HCT116 (cell line): ENCODE data around the gene PADI2. TPM values are rescaled to one million over a fixed set of nuclear protein-coding genes. Genes with fewer than 3 reads are reported as not detected.

Experiments used
- ATAC-seq: fragments of 200-7000 bp; cut with Tn5 transposase; 2 replicates; pipeline ENCODE4 v1.9.1; 2020; ENCODE audit warnings: mild to moderate bottlenecking, moderate library complexity
- BruUV-seq: library from RNA; stranded (reverse); fragments of 400-500 nt; replicated peaks from 2 replicates; lab custom pipeline; 2021; lab: Mats Ljungman, UMichigan
- CTCF ChIA-PET: fragments of 300-600 bp; sonication (Branson Sonifier 250); formaldehyde crosslinking; loops from one replicate; lab custom pipeline; 2021; ENCODE audit warnings: antibody characterized with exemption; lab: Charles Lee
- POLR2A ChIA-PET: fragments of 300-600, 350-600 bp; sonication (Branson Sonifier 250); formaldehyde crosslinking; loops from one replicate; lab custom pipeline; 2021; ENCODE audit warnings: antibody characterized with exemption; lab: Charles Lee
- RAD21 ChIA-PET, 2 experiments: fragments of 300-600 bp; sonication (Branson Sonifier 250); formaldehyde crosslinking; loops; one replicate each; lab custom pipeline; 2023; ENCODE audit warnings: low total read pairs in 2 of 2; ENCODE audit not compliant: uncharacterized antibody in 2 of 2, unreplicated experiment in 2 of 2, low non-redundant PET in 1 of 2; lab: Charles Lee
- DNase-seq: peaks from one replicate; pipeline ENCODE4 v3.0.0-alpha.2; 2010; ENCODE audit warnings: low read depth, low spot score
- H2AFZ ChIP-seq: fragments of 200-600 bp; shearing (Covaris generic), sonication (generic); 2 replicates; pipeline ENCODE4 v1.6.1; 2017; ENCODE audit warnings: low read depth, mixed run types, mixed read lengths, antibody characterized with exemption, low read length; ENCODE audit not compliant: poor library complexity, severe bottlenecking
- H3K27ac ChIP-seq: 2 replicates; pipeline ENCODE4 v1.5.1; 2012; ENCODE audit warnings: low read depth, low read length
- H3K27me3 ChIP-seq: fragments of 200-600 bp; sonication (generic); 2 replicates; pipeline ENCODE4 v1.6.1; 2016; ENCODE audit warnings: mixed run types, low read length, mixed read lengths; ENCODE audit not compliant: insufficient read depth
- H3K36me3 ChIP-seq, 2 experiments: fragments of 200-500 bp in 1 of 2; fragments of 200-600 bp in 1 of 2; sonication (Bioruptor generic) in 1 of 2; sonication (generic) in 1 of 2; 2 replicates each; pipeline versions ENCODE4 v1.5.1 to v1.6.1; 2014 to 2016; ENCODE audit warnings: low read length in 2 of 2, inconsistent platforms in 1 of 2, mixed read lengths in 1 of 2, mixed run types in 1 of 2; ENCODE audit not compliant: insufficient read depth in 2 of 2, control insufficient read depth in 1 of 2
- H3K4me1 ChIP-seq, 2 experiments: fragments of 200-600 bp in 1 of 2; sonication (generic) in 1 of 2; 2 replicates each; pipeline versions ENCODE4 v1.5.1 to v1.6.1; 2012 to 2017; ENCODE audit warnings: low read length in 2 of 2, inconsistent platforms in 1 of 2, mild to moderate bottlenecking in 1 of 2, mixed read lengths in 1 of 2, mixed run types in 1 of 2, moderate library complexity in 1 of 2; ENCODE audit not compliant: insufficient read depth in 2 of 2, control insufficient read depth in 1 of 2
- H3K4me2 ChIP-seq: fragments of 200-600 bp; sonication (generic); 2 replicates; pipeline ENCODE4 v1.6.1; 2017; ENCODE audit warnings: mixed run types, low read length, mixed read lengths
- H3K4me3 ChIP-seq, 2 experiments: fragments of 200-600 bp in 1 of 2; sonication (generic) in 1 of 2; replicated peaks in 1 of 2; 2 replicates each; pipeline ENCODE4 v1.5.1; 2011 to 2016; ENCODE audit warnings: low read length in 2 of 2, control low read depth in 1 of 2, low read depth in 1 of 2, mild to moderate bottlenecking in 1 of 2, mixed read lengths in 1 of 2, mixed run types in 1 of 2
- H3K79me2 ChIP-seq: fragments of 200-600 bp; sonication (generic); 2 replicates; pipeline ENCODE4 v1.6.1; 2017; ENCODE audit warnings: mild to moderate bottlenecking, mixed run types, low read length, moderate library complexity, mixed read lengths; ENCODE audit not compliant: insufficient read depth
- H3K9ac ChIP-seq: fragments of 200-600 bp; sonication (generic); 2 replicates; pipeline ENCODE4 v1.6.1; 2016; ENCODE audit warnings: low read length, mixed read lengths
- H3K9me2 ChIP-seq: fragments of 200-600 bp; sonication (generic), shearing (Covaris generic); 2 replicates; pipeline ENCODE4 v1.6.1; 2017; ENCODE audit warnings: mixed run types, mild to moderate bottlenecking, moderate library complexity; ENCODE audit not compliant: insufficient read depth
- H3K9me3 ChIP-seq, 2 experiments: fragments of 200-500 bp in 1 of 2; fragments of 200-600 bp in 1 of 2; sonication (Bioruptor generic) in 1 of 2; sonication (generic) in 1 of 2; 2 replicates each; pipeline ENCODE4 v1.6.1; 2014 to 2017; ENCODE audit warnings: low read length in 2 of 2, mixed read lengths in 2 of 2, inconsistent platforms in 1 of 2, low read depth in 1 of 2, mild to moderate bottlenecking in 1 of 2, mixed run types in 1 of 2, moderate library complexity in 1 of 2; ENCODE audit not compliant: control insufficient read depth in 1 of 2, insufficient read depth in 1 of 2
- H4K20me1 ChIP-seq: fragments of 200-600 bp; sonication (generic), shearing (Covaris generic); 2 replicates; pipeline ENCODE4 v1.6.1; 2017; ENCODE audit warnings: mixed run types, mild to moderate bottlenecking, moderate library complexity; ENCODE audit not compliant: insufficient read depth
- CBX3 ChIP-seq: IDR thresholded peaks from 2 replicates; pipeline ENCODE4 v1.6.1; 2012; ENCODE audit warnings: low read depth
- CEBPB ChIP-seq: IDR thresholded peaks from 2 replicates; pipeline ENCODE4 v1.6.1; 2012; ENCODE audit warnings: low read depth
- EGR1 ChIP-seq: IDR thresholded peaks from 2 replicates; pipeline ENCODE4 v1.6.1; 2012; ENCODE audit warnings: low read depth
- ELF1 ChIP-seq: IDR thresholded peaks from 2 replicates; pipeline ENCODE4 v1.6.1; 2012; ENCODE audit warnings: low read depth, borderline replicate concordance
- EZH2 ChIP-seq: fragments of 200-600 bp; sonication (generic); IDR thresholded peaks from 2 replicates; pipeline ENCODE4 v1.6.1; 2017; ENCODE audit warnings: antibody characterized with exemption, mixed run types
- EZH2phosphoT487 ChIP-seq: fragments of 200-600 bp; IDR thresholded peaks from 2 replicates; pipeline ENCODE4 v1.6.1; 2018; ENCODE audit warnings: antibody characterized with exemption, borderline replicate concordance
- FOSL1 ChIP-seq: IDR thresholded peaks from 2 replicates; pipeline ENCODE4 v1.6.1; 2012; ENCODE audit warnings: low read depth
- MAX ChIP-seq: IDR thresholded peaks from 2 replicates; pipeline ENCODE4 v1.6.1; 2012
- POLR2A ChIP-seq: IDR thresholded peaks from 2 replicates; pipeline ENCODE4 v1.7.0; 2011; ENCODE audit warnings: borderline replicate concordance; ENCODE audit not compliant: insufficient read depth, insufficient read length; ENCODE audit errors: extremely low read depth
- POLR2AphosphoS5 ChIP-seq: IDR thresholded peaks from 2 replicates; pipeline ENCODE4 v1.6.1; 2011; ENCODE audit warnings: mild to moderate bottlenecking, low read depth, low read length, moderate library complexity
- RAD21 ChIP-seq: IDR thresholded peaks from 2 replicates; pipeline ENCODE4 v1.6.1; 2012; ENCODE audit warnings: low read depth, mild to moderate bottlenecking
- SIN3A ChIP-seq: IDR thresholded peaks from 2 replicates; pipeline ENCODE4 v1.6.1; 2012; ENCODE audit warnings: low read depth
- SP1 ChIP-seq: IDR thresholded peaks from 2 replicates; pipeline ENCODE4 v1.6.1; 2012; ENCODE audit warnings: low read depth
- TCF7L2 ChIP-seq: IDR thresholded peaks from 2 replicates; pipeline ENCODE4 v1.7.0; 2011; ENCODE audit warnings: borderline replicate concordance, inconsistent platforms; ENCODE audit not compliant: insufficient read depth, insufficient read length; ENCODE audit errors: extremely low read depth
- YY1 ChIP-seq: IDR thresholded peaks from 2 replicates; pipeline ENCODE4 v1.6.1; 2011; ENCODE audit warnings: low read length, low read depth, moderate library complexity, mild to moderate bottlenecking; ENCODE audit not compliant: insufficient replicate concordance; ENCODE audit errors: extremely low read depth
- ZBTB33 ChIP-seq: IDR thresholded peaks from 2 replicates; pipeline ENCODE4 v1.6.1; 2011; ENCODE audit warnings: mild to moderate bottlenecking, low read length, moderate library complexity; ENCODE audit not compliant: insufficient replicate concordance; ENCODE audit errors: extremely low read depth
- ZNF274 ChIP-seq: fragments of 200-500 bp; sonication (Bioruptor generic); IDR thresholded peaks from 2 replicates; pipeline ENCODE4 v1.6.1; 2014; ENCODE audit warnings: mild to moderate bottlenecking, low read depth, low read length, inconsistent platforms
- intact Hi-C: fragments of 100-400 bp; cut with micrococcal nuclease; formaldehyde crosslinking; loops from 2 replicates; pipeline ENCODE4 v1.10.0; 2022
- total RNA-seq: library from RNA; stranded (reverse); gene quantifications from one replicate; pipeline ENCODE4 v1.2.1, GENCODE V29; 2021; ENCODE audit not compliant: unreplicated experiment

PADI2 gene
- total RNA-seq, 1 experiment from 2014 or later: 2.7 TPM

- Histone ChIP-seq H3K9ac (no peak overlapping the region), H3K9me2 (no peaks in the 10 kb centered on the region), H4K20me1 (no peaks in the 10 kb centered on the region), H3K4me1 (peaks cover 0 to 12% of the 10 kb centered on the region in 2 experiments; a peak in 2 of 4 replicates), H3K27me3 (no peaks in the 10 kb centered on the region), H3K27ac (no peak overlapping the region), H2AFZ (no peak overlapping the region), H3K4me2 (no peak overlapping the region), H3K9me3 (no peaks in the 10 kb centered on the region; a peak in 1 of 4 replicates), H3K79me2 (no peaks in the 10 kb centered on the region), H3K4me3 (no peak overlapping the region), H3K36me3 (no peaks in the 10 kb centered on the region)
- CTCF ChIA-PET: no interaction called here
- DNase-seq (no peak), ATAC-seq (no peak)
- intact Hi-C loops: no loop called here
- no TSS peak for BruUV-seq
- POLR2A ChIA-PET: no interaction called here
- RAD21 ChIA-PET: no interaction called here
- TF ChIP-seq EZH2phosphoT487 (no peak), MAX (no peak), CBX3 (no peak), TCF7L2 (no peak), EGR1 (no peak), ZNF274 (no peak), POLR2A (no peak), POLR2AphosphoS5 (no peak), ELF1 (no peak), EZH2 (no peak), CEBPB (no peak), YY1 (no peak), ZBTB33 (no peak), FOSL1 (no peak), SP1 (no peak), SIN3A (no peak), RAD21 (no peak)
Observed at GRCh38 chr1:17066361-17067068, 52.7 kb downstream of the PADI2 start.
